Stomach (tissue), 9 donors: ENCODE results near the gene TAF1B. TPM values are rescaled to one million over a fixed set of nuclear protein-coding genes. Genes with fewer than 3 reads are reported as not detected.
"Not testable (repeated sequence)": the region's sequence is repeated elsewhere in the genome, so short reads cannot be mapped to it uniquely, and the experiment has no call there.

Source experiments
- DNase-seq, 2 donors: peaks; one replicate each; pipeline versions ENCODE4 v3.0.0 to v3.0.0-alpha.2; 2013 to 2019
- H3K27ac ChIP-seq, 5 donors: fragments of 200-600 bp in 4 of 5; sonication (generic) in 4 of 5; one replicate each; pipeline ENCODE4 v1.5.1; 2013 to 2019; ENCODE audit warnings: mild to moderate bottlenecking in 1 of 5, moderate library complexity in 1 of 5
- H3K27me3 ChIP-seq, 3 donors: fragments of 200-600 bp; sonication (generic); one replicate each; pipeline ENCODE4 v1.5.1; 2017 to 2019; ENCODE audit warnings: mixed run types in 1 of 3
- H3K36me3 ChIP-seq, 4 donors: fragments of 200-600 bp; sonication (generic); 1 replicate in 3 of 4; 2 replicates in 1 of 4; pipeline ENCODE4 v1.5.1; 2016 to 2019
- H3K4me1 ChIP-seq, 4 donors: fragments of 200-600 bp; sonication (generic); one replicate each; pipeline ENCODE4 v1.5.1; 2016 to 2019
- H3K4me3 ChIP-seq, 4 donors: fragments of 200-600 bp; sonication (generic) in 3 of 4; one replicate each; pipeline ENCODE4 v1.5.1; 2016 to 2019; ENCODE audit warnings: mild to moderate bottlenecking in 1 of 4
- H3K9me3 ChIP-seq, 4 donors: fragments of 200-600 bp; sonication (generic); one replicate each; pipeline ENCODE4 v1.5.1; 2016 to 2019
- EP300 ChIP-seq: sonication (generic); formaldehyde crosslinking; IDR thresholded peaks from one replicate; pipeline ENCODE4 v1.6.1; 2017; ENCODE audit warnings: antibody characterized with exemption
- POLR2A ChIP-seq, 4 donors: fragments of 450-650 bp; IDR thresholded peaks; one replicate each; pipeline ENCODE4 v1.6.1; 2016; ENCODE audit warnings: antibody characterized with exemption in 4 of 4, control low read depth in 2 of 4, mild to moderate bottlenecking in 1 of 4, moderate library complexity in 1 of 4
- POLR2AphosphoS5 ChIP-seq, 3 donors: sonication (generic); formaldehyde crosslinking; IDR thresholded peaks; one replicate each; pipeline ENCODE4 v1.6.1; 2016; ENCODE audit warnings: antibody characterized with exemption in 3 of 3
- WGBS, 5 donors: extraction: QIAGEN DNeasy Blood & Tissue Kit in 3 of 5; methylation state at CpG; one replicate each; pipeline versions ENCODE4 v1.1.5 to v1.1.7; 2013 to 2018; 5-methylcytosine and 5-hydroxymethylcytosine counted together
- intact Hi-C: fragments of 100-400 bp; cut with DNase I; formaldehyde crosslinking; loops from one replicate; pipeline ENCODE4 v1.15.1; 2023; ENCODE audit warnings: low total_unique reads
- polyA plus RNA-seq, 3 donors: library from polyadenylated mRNA; stranded (reverse); fragments of 200-250 nt; gene quantifications; one replicate each; pipeline ENCODE4 v1.2.3, GENCODE V29; 2013
- total RNA-seq, 5 donors: library from RNA; depleted of rRNA; stranded (reverse); fragments of >200 nt; gene quantifications; one replicate each; pipeline versions ENCODE4 v1.1.0 to v1.2.3, GENCODE V29; 2014 to 2016
- TF ChIP-seq, protein P1 (sequence below), 7 experiments: fragments of 450-650 bp in 4 of 7; fragments of 200-600 bp in 3 of 7; sonication (generic) in 3 of 7; IDR thresholded peaks; one replicate each; pipeline ENCODE4 v1.5.1; 2016 to 2019; ENCODE audit warnings: antibody characterized with exemption in 7 of 7, control low read depth in 2 of 7, mild to moderate bottlenecking in 1 of 7
- donor health status: healthy with polysubstance abuse.
- donor health status: Bipolar disorder and iron deficiency.
- donor health status: healthy.

The TAF1B gene
- total and polyA plus RNA-seq, 8 donors, result 3.8 to 34.6 (median 6.4) TPM

DNA sequence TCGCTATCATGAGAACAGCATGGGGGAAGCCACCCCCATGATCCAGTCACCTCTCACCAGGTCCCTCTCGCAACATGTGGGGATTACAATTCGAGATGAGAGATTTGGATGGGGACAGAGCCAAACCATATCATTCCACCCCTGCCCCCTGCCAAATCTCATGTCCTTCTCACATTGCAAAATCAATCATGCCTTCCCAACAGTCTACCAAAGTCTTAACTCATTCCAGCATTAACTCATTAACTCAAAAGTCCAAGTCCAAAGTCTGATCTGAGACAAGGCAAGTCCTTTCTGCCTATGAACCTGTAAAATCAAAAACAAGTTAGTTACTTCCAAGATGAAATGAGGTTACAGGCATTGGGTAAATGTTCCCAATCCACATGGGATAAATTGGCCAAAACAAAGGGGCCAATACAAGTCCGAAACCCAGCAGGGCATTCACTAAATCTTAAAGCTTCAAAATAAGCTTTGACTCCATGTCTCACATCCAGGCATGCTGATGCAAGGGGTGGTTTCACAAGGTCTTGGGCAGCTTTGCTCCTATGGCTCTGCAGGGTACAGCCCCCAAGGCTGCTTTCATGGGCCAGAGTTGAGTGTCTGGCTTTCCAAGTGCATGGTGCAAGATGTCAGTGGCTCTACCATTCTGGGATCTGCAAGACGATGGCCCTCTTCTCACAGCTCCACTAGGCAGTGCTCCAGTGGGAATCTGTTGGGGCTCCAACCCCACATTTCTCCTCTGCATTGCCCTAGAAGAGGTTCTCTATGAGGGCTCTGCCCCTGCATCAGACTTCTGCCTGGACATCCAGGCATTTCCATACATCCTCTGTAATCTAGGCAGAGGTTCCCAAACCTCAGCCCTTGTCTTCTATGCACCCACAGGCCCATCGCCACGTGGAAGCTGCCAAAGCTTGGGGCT is 14.8 kb downstream of the TAF1B start:
- TF ChIP-seq POLR2A (IDR thresholded peaks at IDR 0.05) (no peak), EP300 (no peak), POLR2AphosphoS5 (IDR thresholded peaks at IDR 0.05) (no peak)
- TF ChIP-seq, protein P1, sequence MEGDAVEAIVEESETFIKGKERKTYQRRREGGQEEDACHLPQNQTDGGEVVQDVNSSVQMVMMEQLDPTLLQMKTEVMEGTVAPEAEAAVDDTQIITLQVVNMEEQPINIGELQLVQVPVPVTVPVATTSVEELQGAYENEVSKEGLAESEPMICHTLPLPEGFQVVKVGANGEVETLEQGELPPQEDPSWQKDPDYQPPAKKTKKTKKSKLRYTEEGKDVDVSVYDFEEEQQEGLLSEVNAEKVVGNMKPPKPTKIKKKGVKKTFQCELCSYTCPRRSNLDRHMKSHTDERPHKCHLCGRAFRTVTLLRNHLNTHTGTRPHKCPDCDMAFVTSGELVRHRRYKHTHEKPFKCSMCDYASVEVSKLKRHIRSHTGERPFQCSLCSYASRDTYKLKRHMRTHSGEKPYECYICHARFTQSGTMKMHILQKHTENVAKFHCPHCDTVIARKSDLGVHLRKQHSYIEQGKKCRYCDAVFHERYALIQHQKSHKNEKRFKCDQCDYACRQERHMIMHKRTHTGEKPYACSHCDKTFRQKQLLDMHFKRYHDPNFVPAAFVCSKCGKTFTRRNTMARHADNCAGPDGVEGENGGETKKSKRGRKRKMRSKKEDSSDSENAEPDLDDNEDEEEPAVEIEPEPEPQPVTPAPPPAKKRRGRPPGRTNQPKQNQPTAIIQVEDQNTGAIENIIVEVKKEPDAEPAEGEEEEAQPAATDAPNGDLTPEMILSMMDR (IDR thresholded peaks at IDR 0.05), result no peak
- Histone ChIP-seq H3K27ac (no peak overlapping the region), H3K4me3 (no peak overlapping the region), H3K9me3 (peaks cover 0 to 16% (median 8%) of the 10 kb centered on the region in 4 donors), H3K27me3 (no peaks in the 10 kb centered on the region), H3K36me3 (peaks cover 23 to 81% (median 76%) of the 10 kb centered on the region in 4 donors), H3K4me1 (no peaks in the 10 kb centered on the region)
- intact Hi-C loops, result no loop called here
- 94 to 97% (median 97%) methylated on average over 5 to 7 of the region's 7 CpGs for WGBS, 5 donors
- DNase-seq, result no peak

DNA sequence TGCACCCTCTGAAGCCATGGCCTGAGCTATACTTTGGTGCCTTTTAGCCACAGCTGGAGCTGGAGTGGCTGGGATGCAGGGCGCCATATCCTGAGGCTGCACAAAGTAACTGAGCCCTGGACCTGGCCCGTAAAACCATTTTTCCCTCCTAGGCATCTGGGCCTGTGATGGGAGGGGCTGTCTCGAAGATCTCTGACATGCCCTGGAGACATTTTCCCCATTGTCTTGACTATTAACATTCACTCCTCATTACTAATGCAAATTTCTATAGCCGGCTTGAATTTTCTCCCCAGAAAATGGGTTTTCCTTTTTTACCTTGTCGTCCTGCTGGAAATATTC is 15.4 kb downstream of the TAF1B start:
- Histone ChIP-seq H3K4me3 (no peak overlapping the region), H3K4me1 (no peaks in the 10 kb centered on the region), H3K9me3 (peaks cover 0 to 16% (median 8%) of the 10 kb centered on the region in 4 donors), H3K27ac (no peak overlapping the region), H3K27me3 (no peaks in the 10 kb centered on the region), H3K36me3 (peaks cover 23 to 74% (median 70%) of the 10 kb centered on the region in 4 donors)
- DNase-seq, result no peak
- TF ChIP-seq POLR2AphosphoS5 (IDR thresholded peaks at IDR 0.05), result no peak
- TF ChIP-seq, protein P1 (IDR thresholded peaks at IDR 0.05), result no peak
- no peak for TF ChIP-seq POLR2A (IDR thresholded peaks at IDR 0.05)
- intact Hi-C loops, result no loop called here
- WGBS, 5 donors, result 88 to 100% (median 98%) methylated on average over 5 of the region's 5 CpGs

DNA sequence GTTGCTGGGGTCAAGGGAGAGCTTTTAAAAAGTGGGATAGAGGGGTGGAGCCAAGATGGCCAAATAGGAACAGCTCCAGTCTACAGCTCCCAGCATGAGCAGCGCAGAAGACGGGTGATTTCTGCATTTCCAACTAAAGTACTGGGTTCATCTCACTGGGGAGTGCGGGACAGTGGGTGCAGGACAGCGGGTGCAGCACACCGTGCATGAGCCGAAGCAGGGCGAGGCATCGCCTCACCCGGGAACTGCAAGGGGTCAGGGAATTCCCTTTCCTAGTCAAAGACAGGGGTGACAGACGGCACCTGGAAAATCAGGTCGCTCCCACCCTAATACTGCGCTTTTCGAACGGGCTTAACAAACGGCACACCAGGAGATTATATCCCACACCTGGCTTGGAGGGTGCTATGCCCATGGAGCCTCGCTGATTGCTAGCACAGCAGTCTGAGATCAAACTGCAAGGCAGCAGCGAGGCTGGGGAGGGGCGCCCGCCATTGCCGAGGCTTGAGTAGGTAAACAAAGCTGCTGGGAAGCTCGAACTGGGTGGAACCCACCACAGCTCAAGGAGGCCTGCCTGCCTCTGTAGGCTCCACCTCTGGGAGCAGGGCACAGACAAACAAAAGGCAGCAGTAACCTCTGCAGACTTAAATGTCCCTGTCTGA is 17.8 kb downstream of the TAF1B start:
- intact Hi-C loops, H3K27me3 ChIP-seq, H3K27ac ChIP-seq, DNase-seq, H3K4me1 ChIP-seq, H3K4me3 ChIP-seq: not testable (repeated sequence)
- Histone ChIP-seq H3K36me3 (peaks cover 9 to 51% (median 46%) of the 10 kb centered on the region in 4 donors), H3K9me3 (peaks cover 0 to 16% (median 8%) of the 10 kb centered on the region in 4 donors)
- WGBS, 5 donors, result 95 to 99% (median 98%) methylated on average over 16 to 21 of the region's 21 CpGs

DNA sequence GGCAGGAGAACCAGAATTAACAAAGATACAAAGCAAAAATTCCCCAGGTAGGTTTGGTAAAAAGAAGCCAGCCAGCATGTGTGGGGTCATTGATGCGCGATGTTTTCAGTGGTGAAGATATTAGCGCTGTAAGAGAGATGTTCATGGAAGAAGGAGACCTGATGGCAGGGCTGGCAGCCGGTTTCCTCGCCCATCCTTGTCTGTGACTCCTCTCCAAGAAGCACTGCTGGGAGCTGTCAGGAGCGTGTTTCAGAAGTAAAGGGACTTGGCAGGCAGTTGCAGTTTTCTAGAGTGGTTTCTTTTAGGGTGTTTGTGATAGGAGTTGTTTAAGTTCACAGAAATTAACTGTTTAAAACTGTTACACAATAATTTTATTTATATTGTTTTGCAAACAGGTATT is 24.6 kb downstream of the TAF1B start:
- Histone ChIP-seq H3K36me3 (peaks cover 3 to 49% (median 45%) of the 10 kb centered on the region in 4 donors), H3K9me3 (no peaks in the 10 kb centered on the region), H3K4me1 (no peaks in the 10 kb centered on the region), H3K4me3 (no peak overlapping the region), H3K27me3 (no peaks in the 10 kb centered on the region), H3K27ac (no peak overlapping the region)
- 89 to 96% (median 91%) methylated on average over 6 of the region's 6 CpGs for WGBS, 5 donors
- intact Hi-C loops, result no loop called here
- DNase-seq, result no peak
- TF ChIP-seq POLR2AphosphoS5 (IDR thresholded peaks at IDR 0.05), result no peak
- TF ChIP-seq, protein P1 (IDR thresholded peaks at IDR 0.05), result no peak
- no peak for TF ChIP-seq EP300
